LNCAP (cell line): Measurements from ENCODE around the gene UTS2R.

Source experiments
- TF ChIP-seq, protein P1 (sequence below): fragments of 450-650 bp; IDR thresholded peaks from 2 replicates; pipeline ENCODE4 v1.5.1; 2017; ENCODE audit warnings: mild to moderate bottlenecking

The UTS2R gene

DNA sequence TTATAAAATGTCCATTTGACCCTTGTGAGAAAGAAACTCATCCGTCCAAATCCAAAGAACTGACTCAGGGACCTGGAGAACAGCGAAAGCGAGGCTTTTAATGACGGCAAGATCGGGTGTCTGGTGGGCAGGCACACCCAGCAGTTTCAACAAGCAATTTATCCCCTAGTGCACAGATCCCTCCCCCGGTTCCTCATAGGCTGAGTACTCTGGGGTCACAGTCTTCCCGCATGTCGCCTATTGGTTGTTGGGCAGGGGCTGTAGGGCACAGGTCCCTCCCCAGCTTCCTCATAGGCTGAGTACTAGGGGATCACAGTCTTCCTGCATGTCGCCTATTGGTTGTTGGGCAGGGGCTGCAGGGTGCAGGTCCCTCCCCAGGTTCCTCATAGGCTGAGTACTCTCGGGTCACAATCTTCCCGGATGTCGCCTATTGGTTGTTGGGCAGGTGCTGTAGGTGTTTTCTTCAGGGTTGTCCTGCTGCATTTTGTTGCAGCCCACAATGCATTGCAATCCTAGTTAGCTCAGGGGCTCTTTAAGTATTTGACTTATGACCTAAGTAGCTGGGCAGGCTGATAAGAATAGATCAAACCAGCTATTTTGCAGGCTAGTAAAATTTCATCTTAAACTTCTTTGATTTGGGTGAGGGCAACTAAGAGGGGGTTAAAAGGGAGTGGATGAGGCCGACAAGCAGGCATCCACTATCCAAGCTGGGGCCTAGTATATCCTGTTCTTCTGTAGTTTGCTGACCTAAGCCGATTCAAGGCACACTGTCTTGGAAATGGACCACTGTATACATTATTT lies 3.6 kb upstream of the UTS2R start:
- TF ChIP-seq, protein P1, sequence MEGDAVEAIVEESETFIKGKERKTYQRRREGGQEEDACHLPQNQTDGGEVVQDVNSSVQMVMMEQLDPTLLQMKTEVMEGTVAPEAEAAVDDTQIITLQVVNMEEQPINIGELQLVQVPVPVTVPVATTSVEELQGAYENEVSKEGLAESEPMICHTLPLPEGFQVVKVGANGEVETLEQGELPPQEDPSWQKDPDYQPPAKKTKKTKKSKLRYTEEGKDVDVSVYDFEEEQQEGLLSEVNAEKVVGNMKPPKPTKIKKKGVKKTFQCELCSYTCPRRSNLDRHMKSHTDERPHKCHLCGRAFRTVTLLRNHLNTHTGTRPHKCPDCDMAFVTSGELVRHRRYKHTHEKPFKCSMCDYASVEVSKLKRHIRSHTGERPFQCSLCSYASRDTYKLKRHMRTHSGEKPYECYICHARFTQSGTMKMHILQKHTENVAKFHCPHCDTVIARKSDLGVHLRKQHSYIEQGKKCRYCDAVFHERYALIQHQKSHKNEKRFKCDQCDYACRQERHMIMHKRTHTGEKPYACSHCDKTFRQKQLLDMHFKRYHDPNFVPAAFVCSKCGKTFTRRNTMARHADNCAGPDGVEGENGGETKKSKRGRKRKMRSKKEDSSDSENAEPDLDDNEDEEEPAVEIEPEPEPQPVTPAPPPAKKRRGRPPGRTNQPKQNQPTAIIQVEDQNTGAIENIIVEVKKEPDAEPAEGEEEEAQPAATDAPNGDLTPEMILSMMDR, result no peak

DNA sequence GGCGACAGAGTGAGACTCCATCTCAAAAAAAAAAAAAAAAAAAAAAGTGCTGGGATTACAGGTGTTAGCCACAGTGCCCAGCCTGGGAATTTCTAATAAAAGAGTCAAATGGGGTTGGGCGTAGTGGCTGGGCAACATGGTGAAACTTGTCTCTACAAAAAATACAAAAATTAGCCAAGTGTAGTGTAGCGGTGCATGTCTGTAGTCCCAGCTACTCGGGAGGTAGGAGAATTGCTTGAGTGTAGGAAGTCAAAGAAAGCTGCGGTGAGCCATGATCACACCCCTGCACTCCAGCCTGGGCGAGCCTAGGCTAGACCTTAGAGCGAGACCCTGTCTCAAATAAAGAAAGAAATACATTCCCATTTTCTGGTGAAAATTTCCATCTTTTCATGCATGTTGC lies 2.4 kb upstream of the UTS2R start:
- TF ChIP-seq, protein P1, result no peak

GRCh38 chr17:82370471-82371332 lies 863 bp upstream of the UTS2R start:
- TF ChIP-seq, protein P1, result no peak

DNA sequence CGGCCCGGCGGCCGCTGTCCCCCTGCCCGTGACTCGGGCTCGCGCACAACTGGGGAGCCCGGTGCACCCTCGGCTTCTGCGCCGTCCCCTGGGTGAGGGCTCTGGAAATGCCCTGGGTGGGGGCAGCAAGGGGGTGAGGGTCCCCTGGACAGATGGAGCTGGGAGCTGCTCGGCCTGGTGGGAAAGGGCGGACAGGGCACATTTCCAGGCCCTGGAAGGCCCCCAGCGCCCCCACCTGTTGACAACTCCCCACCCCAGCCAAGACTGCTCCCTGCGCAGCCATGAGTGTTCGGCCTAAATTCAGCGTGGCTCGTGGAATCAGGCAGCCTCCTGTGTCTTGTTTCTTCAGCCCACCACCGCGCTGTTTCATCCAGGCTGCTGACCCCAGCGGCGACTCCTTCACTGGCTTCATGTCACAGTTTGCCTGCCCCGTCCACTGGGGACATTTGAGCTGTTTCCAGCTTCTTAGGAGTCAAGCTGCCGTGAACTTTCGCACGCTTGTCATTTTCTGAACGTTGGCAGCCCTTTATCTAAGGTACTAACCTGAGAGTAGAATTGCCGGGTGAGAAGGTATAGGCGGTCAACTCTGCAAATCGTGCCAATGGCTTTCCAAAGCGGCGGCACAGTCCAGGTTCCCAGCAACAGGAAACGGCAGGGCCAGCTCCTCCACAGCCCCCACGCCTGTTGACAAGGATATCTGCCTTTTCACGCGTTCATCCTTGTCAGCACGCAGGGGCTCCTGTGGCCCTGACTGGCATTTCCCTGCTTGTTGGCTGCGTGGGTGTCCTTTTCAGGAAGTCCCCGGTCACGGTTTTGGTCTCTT lies 895 bp downstream of the UTS2R start:
- TF ChIP-seq, protein P1, result no peak

DNA sequence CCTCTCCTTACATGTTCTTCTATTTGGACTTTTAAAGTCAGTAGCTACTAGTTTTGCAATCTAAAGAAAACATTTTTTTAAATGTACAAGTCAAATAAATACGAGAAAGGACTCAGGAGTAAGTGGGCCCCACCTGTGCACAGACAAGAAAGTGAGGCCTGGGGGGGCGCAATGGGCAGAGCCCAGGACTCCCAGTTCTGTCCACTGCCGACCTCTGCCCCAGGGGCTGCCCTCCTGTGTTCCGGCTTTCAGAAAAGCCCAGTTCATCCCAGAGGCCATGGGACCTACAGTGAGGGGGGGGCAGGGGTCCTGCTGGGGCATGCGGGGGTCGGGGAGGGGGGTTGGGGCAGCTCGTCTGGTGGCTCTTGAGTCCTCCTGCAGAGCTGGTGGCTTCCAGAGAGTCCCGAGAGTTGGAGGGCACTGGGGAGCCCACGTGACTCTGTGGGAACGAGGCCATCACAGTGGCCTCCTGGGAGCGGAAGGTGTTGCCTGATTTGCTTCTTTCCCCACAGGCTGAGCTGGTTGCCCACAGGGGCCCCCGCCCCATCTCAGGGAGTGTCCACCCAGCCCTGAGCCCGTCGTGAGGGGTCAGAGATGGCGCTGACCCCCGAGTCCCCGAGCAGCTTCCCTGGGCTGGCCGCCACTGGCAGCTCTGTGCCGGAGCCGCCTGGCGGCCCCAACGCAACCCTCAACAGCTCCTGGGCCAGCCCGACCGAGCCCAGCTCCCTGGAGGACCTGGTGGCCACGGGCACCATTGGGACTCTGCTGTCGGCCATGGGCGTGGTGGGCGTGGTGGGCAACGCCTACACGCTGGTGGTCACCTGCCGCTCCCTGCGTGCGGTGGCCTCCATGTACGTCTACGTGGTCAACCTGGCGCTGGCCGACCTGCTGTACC lies 2.4 kb downstream of the UTS2R start:
- TF ChIP-seq, protein P1, result no peak

DNA sequence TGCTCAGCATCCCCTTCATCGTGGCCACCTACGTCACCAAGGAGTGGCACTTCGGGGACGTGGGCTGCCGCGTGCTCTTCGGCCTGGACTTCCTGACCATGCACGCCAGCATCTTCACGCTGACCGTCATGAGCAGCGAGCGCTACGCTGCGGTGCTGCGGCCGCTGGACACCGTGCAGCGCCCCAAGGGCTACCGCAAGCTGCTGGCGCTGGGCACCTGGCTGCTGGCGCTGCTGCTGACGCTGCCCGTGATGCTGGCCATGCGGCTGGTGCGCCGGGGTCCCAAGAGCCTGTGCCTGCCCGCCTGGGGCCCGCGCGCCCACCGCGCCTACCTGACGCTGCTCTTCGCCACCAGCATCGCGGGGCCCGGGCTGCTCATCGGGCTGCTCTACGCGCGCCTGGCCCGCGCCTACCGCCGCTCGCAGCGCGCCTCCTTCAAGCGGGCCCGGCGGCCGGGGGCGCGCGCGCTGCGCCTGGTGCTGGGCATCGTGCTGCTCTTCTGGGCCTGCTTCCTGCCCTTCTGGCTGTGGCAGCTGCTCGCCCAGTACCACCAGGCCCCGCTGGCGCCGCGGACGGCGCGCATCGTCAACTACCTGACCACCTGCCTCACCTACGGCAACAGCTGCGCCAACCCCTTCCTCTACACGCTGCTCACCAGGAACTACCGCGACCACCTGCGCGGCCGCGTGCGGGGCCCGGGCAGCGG lies 3.2 kb downstream of the UTS2R start:
- TF ChIP-seq, protein P1, result no peak
